Endothelial cell of umbilical vein (primary cell): ENCODE measurements around the gene FANCI.

Experiments
- CTCF ChIP-seq, 2 donors: IDR thresholded peaks; 1 replicate in 1 of 2; 2 replicates in 1 of 2; pipeline ENCODE4 v1.5.1; 2011; ENCODE audit warnings: low read length in 2 of 2, mild to moderate bottlenecking in 2 of 2, moderate library complexity in 2 of 2, control low read depth in 1 of 2, inconsistent platforms in 1 of 2, low read depth in 1 of 2; ENCODE audit not compliant: insufficient read depth in 1 of 2; ENCODE audit errors: extremely low read depth in 1 of 2
- EZH2 ChIP-seq: IDR thresholded peaks from 2 replicates; pipeline ENCODE4 v1.6.1; 2012; ENCODE audit warnings: borderline replicate concordance, low read depth, mild to moderate bottlenecking, moderate library complexity, low read length, inconsistent platforms; ENCODE audit not compliant: severe bottlenecking
- POLR2A ChIP-seq: IDR thresholded peaks from 2 replicates; pipeline ENCODE4 v1.6.1; 2012; ENCODE audit warnings: low read depth, mild to moderate bottlenecking, control low read depth, low read length

- TF ChIP-seq POLR2A (no peak), EZH2 (no peak), CTCF (IDR thresholded peaks at IDR 0.05; ENCODE audit: extremely low read depth in 1 of 2, insufficient read depth in 1 of 2, low read depth in 1 of 2, low read length in 2 of 2) (no peak)
Measured at GRCh38 chr15:89226359-89227221, 17.2 kb upstream of the FANCI start.
